Natural killer cell (primary cell): ENCODE data around the gene PTPRT. TPM values are rescaled to one million over a fixed set of nuclear protein-coding genes. Genes with fewer than 3 reads are reported as not detected.

Experiments
- ATAC-seq, 3 donors: fragments of 150-1000 bp in 2 of 3; fragments of 200-7000 bp in 1 of 3; cut with Tn5 transposase; 1 replicate in 1 of 3; 2 replicates in 2 of 3; pipeline ENCODE4 v1.10.0; 2021; ENCODE audit warnings: mild to moderate bottlenecking in 2 of 3, moderate library complexity in 2 of 3
- DNase-seq, 2 donors: peaks; one replicate each; pipeline versions ENCODE4 v3.0.0 to v3.0.0-alpha.2; 2013 to 2021; ENCODE audit warnings: mixed read lengths in 1 of 2
- H3K27ac ChIP-seq: one replicate; pipeline ENCODE4 v1.5.1; 2013; ENCODE audit warnings: mild to moderate bottlenecking, low read length
- H3K27me3 ChIP-seq: one replicate; pipeline ENCODE4 v1.6.1; 2013; ENCODE audit warnings: low read length; ENCODE audit not compliant: control insufficient read depth, insufficient read depth
- H3K36me3 ChIP-seq: one replicate; pipeline ENCODE4 v1.6.1; 2013; ENCODE audit warnings: low read length; ENCODE audit not compliant: control insufficient read depth, insufficient read depth
- H3K4me1 ChIP-seq: one replicate; pipeline ENCODE4 v1.6.1; 2013; ENCODE audit warnings: low read length; ENCODE audit not compliant: control insufficient read depth, insufficient read depth
- H3K4me3 ChIP-seq: one replicate; pipeline ENCODE4 v1.5.1; 2013; ENCODE audit warnings: low read length
- H3K9me3 ChIP-seq: one replicate; pipeline ENCODE4 v1.6.1; 2013; ENCODE audit warnings: low read length; ENCODE audit not compliant: control insufficient read depth, insufficient read depth
- H3K27ac Mint-ChIP-seq, 2 donors: one replicate each; pipeline ENCODE4 v1.8.0; 2022; ENCODE audit warnings: mild to moderate bottlenecking in 2 of 2, mixed read lengths in 2 of 2, moderate library complexity in 1 of 2
- H3K27me3 Mint-ChIP-seq, 2 donors: one replicate each; pipeline ENCODE4 v1.8.0; 2022; ENCODE audit warnings: low read depth in 2 of 2, mixed read lengths in 2 of 2
- H3K36me3 Mint-ChIP-seq: one replicate; pipeline ENCODE4 v1.8.0; 2022; ENCODE audit warnings: mixed read lengths
- H3K4me1 Mint-ChIP-seq, 2 donors: one replicate each; pipeline ENCODE4 v1.8.0; 2022; ENCODE audit warnings: mixed read lengths in 2 of 2
- H3K4me3 Mint-ChIP-seq: one replicate; pipeline ENCODE4 v1.8.0; 2022; ENCODE audit warnings: mild to moderate bottlenecking, moderate library complexity, mixed read lengths
- H3K9me3 Mint-ChIP-seq, 2 donors: one replicate each; pipeline ENCODE4 v1.8.0; 2022; ENCODE audit warnings: mixed read lengths in 2 of 2
- CTCF ChIP-seq: fragments of 200-600 bp; IDR thresholded peaks from one replicate; pipeline ENCODE4 v1.8.0; 2022; ENCODE audit warnings: antibody characterized with exemption
- WGBS: methylation state at CpG from one replicate; pipeline ENCODE4 v1.1.7; 2013; ENCODE audit warnings: missing lambda C conversion rate; ENCODE audit not compliant: insufficient coverage; 5-methylcytosine and 5-hydroxymethylcytosine counted together
- intact Hi-C: fragments of 100-400 bp; cut with micrococcal nuclease; formaldehyde crosslinking; loops from one replicate; pipeline ENCODE4 v1.14.2; 2022
- total RNA-seq, 4 donors: library from RNA; stranded (reverse); fragments of 120-200 nt in 1 of 4; gene quantifications; one replicate each; pipeline versions ENCODE4 v1.2.3 to v1.2.4, GENCODE V29; 2013 to 2022

PTPRT gene
- total RNA-seq, 3 donors from 2014 or later (not counting 1 experiment from before 2014, with no cell fraction given) = not detected

- TF ChIP-seq CTCF = no peak
Observed at GRCh38 chr20:43194137-43194536, 4.4 kb upstream of the PTPRT start.

GRCh38 chr20:43193443-43193842, 3.7 kb upstream of the PTPRT start:
- ATAC-seq (no peak), DNase-seq (no peak)
- Mint-ChIP-seq H3K36me3 (no peaks in the 10 kb centered on the region), H3K27ac (no peak overlapping the region), H3K4me3 (no peak overlapping the region), H3K9me3 (no peaks in the 10 kb centered on the region), H3K27me3 (peaks cover 16 to 20% of the 10 kb centered on the region in 2 donors), H3K4me1 (no peaks in the 10 kb centered on the region)
- no peaks in the 10 kb centered on the region for H3K4me1 ChIP-seq
- no peak overlapping the region for H3K4me3 ChIP-seq
- TF ChIP-seq CTCF = no peak
- H3K27me3 ChIP-seq = peaks cover 3% of the 10 kb centered on the region
- H3K27ac ChIP-seq = no peak overlapping the region
- intact Hi-C loops = no loop called here
- H3K36me3 ChIP-seq = no peaks in the 10 kb centered on the region
- no peaks in the 10 kb centered on the region for H3K9me3 ChIP-seq
- WGBS = 85% methylated on average over 1 of the region's 3 CpGs

More at GRCh38 chr20:43194137-43194536, 4.4 kb upstream of the PTPRT start:
- ATAC-seq (no peak), DNase-seq (no peak)
- H3K4me1 ChIP-seq = no peaks in the 10 kb centered on the region
- H3K9me3 Mint-ChIP-seq = no peaks in the 10 kb centered on the region
- no peaks in the 10 kb centered on the region for H3K36me3 ChIP-seq
- no peaks in the 10 kb centered on the region for H3K4me1 Mint-ChIP-seq
- no peak overlapping the region for H3K4me3 ChIP-seq
- peaks cover 13 to 17% of the 10 kb centered on the region in 2 donors for H3K27me3 Mint-ChIP-seq
- no peak overlapping the region for H3K27ac ChIP-seq
- H3K27ac Mint-ChIP-seq = no peak overlapping the region
- WGBS = 85% methylated on average over 9 of the region's 9 CpGs
- H3K36me3 Mint-ChIP-seq = no peaks in the 10 kb centered on the region
- no peaks in the 10 kb centered on the region for H3K9me3 ChIP-seq
- intact Hi-C loops = no loop called here
- peaks cover 2% of the 10 kb centered on the region for H3K27me3 ChIP-seq
- H3K4me3 Mint-ChIP-seq = no peak overlapping the region

- intact Hi-C loops = no loop called here
- Mint-ChIP-seq H3K4me1 (no peaks in the 10 kb centered on the region), H3K9me3 (no peaks in the 10 kb centered on the region), H3K27me3 (peaks cover 28 to 29% of the 10 kb centered on the region in 2 donors), H3K27ac (no peak overlapping the region), H3K36me3 (no peaks in the 10 kb centered on the region), H3K4me3 (no peak overlapping the region)
- WGBS = 30% methylated on average over 12 of the region's 12 CpGs
- Histone ChIP-seq H3K27ac (no peak overlapping the region), H3K36me3 (no peaks in the 10 kb centered on the region), H3K4me3 (no peak overlapping the region), H3K9me3 (no peaks in the 10 kb centered on the region), H3K4me1 (peaks cover 4% of the 10 kb centered on the region), H3K27me3 (peaks cover 13% of the 10 kb centered on the region)
- DNase-seq (no peak), ATAC-seq (no peak)
- TF ChIP-seq CTCF = no peak
Observed at GRCh38 chr20:43191946-43192863, 2.5 kb upstream of the PTPRT start.
